Panc1 (cell line): ENCODE measurements around the gene PDE1C.

Experiments
- CTCF ChIP-seq: fragments of 450-650 bp; IDR thresholded peaks from 2 replicates; pipeline ENCODE4 v1.5.1; 2017; ENCODE audit warnings: mild to moderate bottlenecking
- POLR2AphosphoS5 ChIP-seq: IDR thresholded peaks from 2 replicates; pipeline ENCODE4 v1.6.1; 2012; ENCODE audit warnings: mild to moderate bottlenecking, low read depth, low read length, moderate library complexity
- TCF7L2 ChIP-seq: IDR thresholded peaks from 2 replicates; pipeline ENCODE4 v1.6.1; 2011; ENCODE audit warnings: mild to moderate bottlenecking, low read depth, low read length, inconsistent platforms
- TF ChIP-seq, protein P1 (sequence below), 2 experiments: IDR thresholded peaks; 2 replicates each; pipeline ENCODE4 v1.6.1; 2011 to 2012; ENCODE audit warnings: low read depth in 2 of 2, control low read depth in 1 of 2, low read length in 1 of 2, mild to moderate bottlenecking in 1 of 2, moderate library complexity in 1 of 2; ENCODE audit not compliant: insufficient read depth in 1 of 2

GRCh38 chr7:31906479-31907171, 163.6 kb downstream of the PDE1C start:
- TF ChIP-seq CTCF (no peak), POLR2AphosphoS5 (no peak), TCF7L2 (no peak)
- TF ChIP-seq, protein P1, sequence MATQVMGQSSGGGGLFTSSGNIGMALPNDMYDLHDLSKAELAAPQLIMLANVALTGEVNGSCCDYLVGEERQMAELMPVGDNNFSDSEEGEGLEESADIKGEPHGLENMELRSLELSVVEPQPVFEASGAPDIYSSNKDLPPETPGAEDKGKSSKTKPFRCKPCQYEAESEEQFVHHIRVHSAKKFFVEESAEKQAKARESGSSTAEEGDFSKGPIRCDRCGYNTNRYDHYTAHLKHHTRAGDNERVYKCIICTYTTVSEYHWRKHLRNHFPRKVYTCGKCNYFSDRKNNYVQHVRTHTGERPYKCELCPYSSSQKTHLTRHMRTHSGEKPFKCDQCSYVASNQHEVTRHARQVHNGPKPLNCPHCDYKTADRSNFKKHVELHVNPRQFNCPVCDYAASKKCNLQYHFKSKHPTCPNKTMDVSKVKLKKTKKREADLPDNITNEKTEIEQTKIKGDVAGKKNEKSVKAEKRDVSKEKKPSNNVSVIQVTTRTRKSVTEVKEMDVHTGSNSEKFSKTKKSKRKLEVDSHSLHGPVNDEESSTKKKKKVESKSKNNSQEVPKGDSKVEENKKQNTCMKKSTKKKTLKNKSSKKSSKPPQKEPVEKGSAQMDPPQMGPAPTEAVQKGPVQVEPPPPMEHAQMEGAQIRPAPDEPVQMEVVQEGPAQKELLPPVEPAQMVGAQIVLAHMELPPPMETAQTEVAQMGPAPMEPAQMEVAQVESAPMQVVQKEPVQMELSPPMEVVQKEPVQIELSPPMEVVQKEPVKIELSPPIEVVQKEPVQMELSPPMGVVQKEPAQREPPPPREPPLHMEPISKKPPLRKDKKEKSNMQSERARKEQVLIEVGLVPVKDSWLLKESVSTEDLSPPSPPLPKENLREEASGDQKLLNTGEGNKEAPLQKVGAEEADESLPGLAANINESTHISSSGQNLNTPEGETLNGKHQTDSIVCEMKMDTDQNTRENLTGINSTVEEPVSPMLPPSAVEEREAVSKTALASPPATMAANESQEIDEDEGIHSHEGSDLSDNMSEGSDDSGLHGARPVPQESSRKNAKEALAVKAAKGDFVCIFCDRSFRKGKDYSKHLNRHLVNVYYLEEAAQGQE (IDR thresholded peaks at IDR 0.05; ENCODE audit: insufficient read depth in 1 of 2, low read depth in 2 of 2, low read length in 1 of 2), result no peak
